KMS-11 (cell line): ENCODE results near the gene FGFR4.

Experiments
- H2AFZ ChIP-seq: fragments of 200-600 bp; sonication (generic); 2 replicates; pipeline ENCODE4 v1.6.1; 2016; ENCODE audit warnings: antibody characterized with exemption, mixed run types, low read depth
- H3K27ac ChIP-seq: fragments of 200-600 bp; sonication (generic); 2 replicates; pipeline ENCODE4 v1.6.1; 2016; ENCODE audit warnings: mild to moderate bottlenecking, mixed run types
- H3K27me3 ChIP-seq: fragments of 200-600 bp; sonication (generic); 2 replicates; pipeline ENCODE4 v1.6.1; 2017; ENCODE audit warnings: mild to moderate bottlenecking, low read depth, mixed run types, moderate library complexity; ENCODE audit not compliant: insufficient read depth
- H3K36me3 ChIP-seq: fragments of 200-600 bp; sonication (generic); 2 replicates; pipeline ENCODE4 v1.6.1; 2017; ENCODE audit warnings: mild to moderate bottlenecking, mixed run types; ENCODE audit not compliant: insufficient read depth
- H3K4me1 ChIP-seq: fragments of 200-600 bp; sonication (generic); 2 replicates; pipeline ENCODE4 v1.6.1; 2016; ENCODE audit warnings: mild to moderate bottlenecking, low read depth, mixed run types; ENCODE audit not compliant: poor library complexity, severe bottlenecking
- H3K4me2 ChIP-seq: fragments of 200-600 bp; sonication (generic); 2 replicates; pipeline ENCODE4 v1.7.0; 2016; ENCODE audit warnings: mild to moderate bottlenecking, mixed run types
- H3K4me3 ChIP-seq: fragments of 200-600 bp; sonication (generic); IDR thresholded peaks from 2 replicates; pipeline ENCODE4 v1.6.1; 2017; ENCODE audit warnings: low read depth, low read length, mixed read lengths; ENCODE audit not compliant: insufficient read depth
- H3K79me2 ChIP-seq: fragments of 200-600 bp; sonication (generic); 2 replicates; pipeline ENCODE4 v1.6.1; 2016; ENCODE audit warnings: low read depth, mixed run types; ENCODE audit not compliant: insufficient read depth
- H3K9ac ChIP-seq: fragments of 200-600 bp; sonication (generic); 2 replicates; pipeline ENCODE4 v1.6.1; 2016; ENCODE audit warnings: mild to moderate bottlenecking, mixed run types
- H4K20me1 ChIP-seq: fragments of 200-600 bp; sonication (generic); 2 replicates; pipeline ENCODE4 v1.6.1; 2016; ENCODE audit warnings: mild to moderate bottlenecking, mixed run types; ENCODE audit not compliant: insufficient read depth
- CTCF ChIP-seq: fragments of 200-600 bp; sonication (generic); conservative IDR thresholded peaks from 2 replicates; pipeline ENCODE4 v1.6.1; 2017; ENCODE audit warnings: low read depth, mild to moderate bottlenecking, antibody characterized with exemption, low read length, moderate library complexity, mixed read lengths

The FGFR4 gene

GRCh38 chr5:177142098-177142611, 55.4 kb downstream of the FGFR4 start:
- no peak for TF ChIP-seq CTCF
- Histone ChIP-seq H3K27me3 (no peaks in the 10 kb centered on the region), H3K79me2 (peaks cover 19% of the 10 kb centered on the region; the same call in 1 of the 2 replicates), H3K4me3 (no peak overlapping the region), H3K4me2 (no peak overlapping the region), H3K4me1 (peaks cover 3% of the 10 kb centered on the region), H4K20me1 (no peaks in the 10 kb centered on the region), H3K36me3 (no peaks in the 10 kb centered on the region), H2AFZ (no peak overlapping the region), H3K27ac (no peak overlapping the region), H3K9ac (no peak overlapping the region)

DNA sequence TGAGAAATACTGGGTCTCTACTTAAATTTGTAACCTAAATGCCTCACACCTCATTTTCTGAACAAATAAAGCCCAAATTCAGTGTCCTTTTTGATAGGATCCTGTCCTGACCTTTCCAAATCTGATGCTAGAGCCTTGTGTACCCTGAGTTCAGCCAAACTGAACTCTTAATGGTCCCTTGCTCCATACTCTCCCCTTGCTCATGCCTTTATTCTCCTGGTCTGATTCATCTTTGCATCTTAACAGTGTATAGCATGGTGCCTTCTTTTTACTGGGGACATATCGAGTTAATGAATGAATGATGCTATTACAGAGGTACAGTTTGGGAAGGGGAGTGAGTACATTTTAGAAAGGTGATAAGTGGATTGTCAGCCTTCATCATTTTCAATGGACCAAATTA, 56.1 kb downstream of the FGFR4 start:
- H3K9ac ChIP-seq, result no peak overlapping the region
- H3K4me1 ChIP-seq, result no peaks in the 10 kb centered on the region
- TF ChIP-seq CTCF, result no peak
- peaks cover 13% of the 10 kb centered on the region; the same call in 1 of the 2 replicates for H3K79me2 ChIP-seq
- H4K20me1 ChIP-seq, result no peaks in the 10 kb centered on the region
- H3K4me2 ChIP-seq, result no peak overlapping the region
- H3K27me3 ChIP-seq, result no peaks in the 10 kb centered on the region
- no peaks in the 10 kb centered on the region for H3K36me3 ChIP-seq
- no peak overlapping the region for H2AFZ ChIP-seq
- no peak overlapping the region for H3K4me3 ChIP-seq
- H3K27ac ChIP-seq, result no peak overlapping the region

DNA sequence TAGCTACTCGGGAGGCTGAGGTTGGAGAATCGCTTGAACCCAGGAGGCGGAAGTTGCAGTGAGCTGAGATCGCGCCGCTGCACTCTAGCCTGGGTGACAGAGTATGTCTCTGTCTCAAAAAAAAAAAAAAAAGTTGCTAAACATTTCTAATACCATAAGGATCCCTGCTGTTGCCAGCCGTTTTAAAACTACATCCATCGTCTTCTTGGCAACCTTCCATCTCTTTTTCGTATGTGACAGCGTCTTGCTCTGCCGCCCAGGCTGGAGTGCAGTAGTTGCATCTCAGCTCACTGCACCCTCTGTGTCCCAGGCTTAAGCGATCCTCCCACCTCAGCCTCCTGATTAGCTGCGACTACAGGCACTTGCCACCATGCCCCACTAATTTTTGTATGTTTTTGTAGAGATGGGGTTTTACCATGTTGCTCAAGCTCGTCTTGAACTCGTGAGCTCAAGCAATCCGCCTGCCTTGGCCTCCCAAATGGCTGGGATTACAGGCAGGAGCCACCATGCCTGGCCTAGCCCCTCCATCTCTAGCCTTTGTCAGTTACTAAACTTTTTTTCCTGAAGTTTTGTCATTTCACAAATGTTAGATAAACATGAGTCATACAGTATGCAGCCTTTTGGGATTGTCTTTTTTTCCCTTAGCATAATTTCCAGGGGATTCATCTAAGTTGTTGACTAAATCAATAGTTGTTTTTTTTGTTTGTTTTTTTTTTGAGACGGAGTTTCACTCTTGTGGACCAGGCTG, 60.4 kb downstream of the FGFR4 start:
- Histone ChIP-seq H3K36me3 (no peaks in the 10 kb centered on the region), H3K4me2 (no peak overlapping the region), H4K20me1 (no peaks in the 10 kb centered on the region), H3K9ac (no peak overlapping the region), H3K79me2 (peaks cover 14% of the 10 kb centered on the region; the same call in 1 of the 2 replicates), H3K27ac (no peak overlapping the region), H3K4me1 (no peaks in the 10 kb centered on the region), H3K4me3 (no peak overlapping the region), H3K27me3 (no peaks in the 10 kb centered on the region), H2AFZ (no peak overlapping the region)
- no peak for TF ChIP-seq CTCF
